Brain pericyte (primary cell): Measurements from ENCODE around the gene CDCP2.
"Not testable (repeated sequence)": the region's sequence is repeated elsewhere in the genome, so short reads cannot be mapped to it uniquely, and the experiment has no call there.

Experiments used
- DNase-seq: peaks from one replicate; pipeline ENCODE4 v3.0.0-alpha.2; 2012; ENCODE audit warnings: low read depth, low spot score

CDCP2 gene

GRCh38 chr1:54168206-54168965 lies 15.6 kb upstream of the CDCP2 start:
- DNase-seq, result no peak

GRCh38 chr1:54167422-54168139 lies 14.8 kb upstream of the CDCP2 start:
- no peak for DNase-seq

DNA sequence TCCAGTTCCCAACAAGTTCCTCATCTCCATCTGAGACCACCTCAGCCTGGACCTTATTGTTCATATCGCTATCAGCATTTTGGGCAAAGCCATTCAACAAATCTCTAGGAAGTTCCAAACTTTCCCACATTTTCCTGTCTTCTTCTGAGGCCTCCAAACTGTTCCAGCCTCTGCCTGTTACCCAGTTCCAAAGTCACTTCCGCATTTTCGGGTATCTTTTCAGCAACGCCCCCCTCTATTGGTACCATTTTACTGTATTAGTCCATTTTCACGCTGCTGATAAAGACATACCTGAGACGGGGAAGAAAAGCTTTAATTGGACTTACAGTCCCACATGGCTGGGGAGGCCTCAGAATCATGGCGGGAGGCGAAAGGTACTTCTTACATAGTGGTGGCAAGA lies 13.6 kb upstream of the CDCP2 start:
- DNase-seq, result not testable (repeated sequence)

GRCh38 chr1:54165146-54165545 lies 12.3 kb upstream of the CDCP2 start:
- DNase-seq, result no peak

DNA sequence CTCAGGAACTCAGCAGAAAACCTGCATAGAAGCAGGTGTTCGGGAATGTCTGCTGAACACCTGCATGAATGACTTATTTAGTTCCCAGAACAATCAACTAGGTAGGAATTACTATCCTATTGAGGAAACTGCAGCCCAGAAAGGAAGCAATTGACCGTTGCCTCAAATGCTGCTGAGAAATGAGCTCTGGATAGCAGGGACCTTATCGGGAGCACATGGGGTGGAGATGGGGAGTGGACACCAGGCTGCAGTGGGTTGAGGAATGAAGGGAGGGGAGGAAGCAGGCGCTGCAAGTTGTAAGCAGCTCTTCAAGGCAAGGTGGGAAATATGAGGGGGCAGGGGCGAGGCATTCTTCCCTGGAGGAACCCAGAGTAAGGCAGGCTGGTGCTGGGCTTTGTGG lies 10.8 kb upstream of the CDCP2 start:
- no peak for DNase-seq

GRCh38 chr1:54163051-54163450 lies 10.3 kb upstream of the CDCP2 start:
- DNase-seq, result no peak

DNA sequence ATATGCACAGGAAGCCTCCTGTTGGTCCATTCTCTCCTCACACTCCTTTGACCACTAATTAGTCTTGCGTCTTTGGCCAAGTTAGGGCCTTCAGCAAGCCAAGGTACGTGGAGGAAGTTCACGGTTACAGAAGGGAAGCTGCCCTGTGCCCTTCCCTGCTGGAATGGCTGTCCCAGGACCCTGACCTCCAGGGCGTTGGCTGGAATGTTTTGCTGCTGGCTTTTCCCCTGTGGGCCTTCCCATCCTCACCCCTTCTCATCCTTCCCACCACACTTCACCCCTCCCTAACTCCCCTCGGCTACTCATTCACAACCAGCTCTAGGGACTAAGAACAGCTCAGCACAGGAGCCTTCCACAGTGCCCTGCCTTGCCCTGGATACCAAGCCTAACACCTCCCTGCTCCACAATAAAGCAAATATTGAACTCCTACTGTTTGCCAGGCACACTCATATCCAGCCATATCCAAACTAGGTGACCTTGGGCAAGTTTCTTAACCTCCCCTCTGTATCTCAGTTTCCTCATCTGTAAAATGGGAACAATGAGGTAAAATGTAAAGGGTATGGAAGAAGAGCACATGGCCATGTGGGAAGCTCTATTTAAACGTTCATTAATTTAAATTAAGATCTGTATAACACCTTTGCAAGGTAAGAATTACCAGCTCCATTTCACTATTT lies 8.8 kb upstream of the CDCP2 start:
- no peak for DNase-seq

GRCh38 chr1:54160351-54160750 lies 7.6 kb upstream of the CDCP2 start:
- no peak for DNase-seq

GRCh38 chr1:54159733-54160316 lies 7.0 kb upstream of the CDCP2 start:
- DNase-seq, result no peak

GRCh38 chr1:54158071-54158470 lies 5.3 kb upstream of the CDCP2 start:
- DNase-seq, result no peak

GRCh38 chr1:54157401-54157800 lies 4.6 kb upstream of the CDCP2 start:
- no peak for DNase-seq

- DNase-seq, result no peak
These were observed 4.2 kb upstream of the CDCP2 start for GRCh38 chr1:54156986-54157385.

GRCh38 chr1:54156201-54156600 lies 3.4 kb upstream of the CDCP2 start:
- DNase-seq, result no peak

DNA sequence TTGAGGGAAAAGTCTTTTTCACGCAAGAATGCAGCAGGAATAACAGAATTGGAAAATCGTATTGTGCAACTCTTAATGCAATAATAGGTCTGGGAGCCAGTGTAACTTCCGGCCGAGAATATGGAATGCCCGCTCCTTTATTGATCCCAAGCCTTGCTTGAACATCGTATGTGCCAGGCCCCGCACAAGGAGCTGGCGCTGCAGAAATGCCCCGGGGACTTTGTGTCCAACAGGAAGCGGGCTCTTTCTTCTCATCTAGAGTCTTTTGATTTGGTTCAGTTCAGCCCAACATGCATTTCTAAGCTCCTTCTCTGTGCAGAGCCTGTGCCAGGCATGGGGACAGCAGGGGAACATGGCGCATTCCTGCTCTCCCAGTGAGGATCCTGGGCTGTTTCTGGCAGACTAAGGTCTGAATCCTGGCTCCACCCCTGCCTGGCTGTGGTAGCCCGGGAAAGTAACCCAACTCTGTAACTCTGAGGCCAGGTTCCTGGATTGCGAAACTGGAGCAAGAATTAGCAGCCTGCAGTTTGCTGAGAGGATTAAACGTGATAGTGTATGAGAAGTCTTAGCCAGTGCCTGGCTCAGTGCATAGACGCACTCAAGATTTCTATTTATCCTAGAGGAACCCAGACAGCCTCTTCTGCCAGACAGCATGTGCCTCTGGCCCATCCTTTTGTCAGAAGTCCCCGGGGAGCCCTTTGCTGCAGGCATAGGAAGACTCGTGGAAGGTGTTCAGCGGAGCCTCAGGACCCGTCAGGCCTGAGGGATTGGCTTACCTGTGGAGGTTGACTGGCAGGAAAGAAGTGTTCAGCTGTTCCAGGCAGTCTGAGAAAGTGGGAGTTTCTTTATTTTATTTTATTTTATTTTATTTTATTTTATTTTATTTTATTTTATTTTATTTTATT lies 987 bp upstream of the CDCP2 start:
- DNase-seq, result no peak

DNA sequence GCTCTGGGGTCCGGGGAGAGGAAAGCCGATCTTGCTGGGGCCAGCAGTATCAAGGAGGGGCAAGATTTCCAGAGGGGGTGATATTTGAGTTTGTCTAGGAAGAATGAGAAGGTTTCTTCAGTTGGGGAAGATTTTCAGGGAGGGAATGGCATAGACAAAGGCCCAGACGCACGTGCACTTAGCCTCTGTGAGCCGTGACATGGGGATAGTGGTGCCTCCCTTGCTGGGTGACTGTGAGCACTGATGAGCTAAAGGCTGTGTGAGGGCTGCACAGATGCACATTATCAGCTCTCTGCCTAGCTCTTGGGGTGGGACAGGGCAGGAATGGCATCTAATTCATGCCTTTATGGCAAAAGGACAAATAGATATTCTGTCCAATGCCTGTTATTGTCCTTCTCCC lies 1.8 kb downstream of the CDCP2 start:
- DNase-seq, result no peak

GRCh38 chr1:54149734-54150133 lies 3.1 kb downstream of the CDCP2 start:
- DNase-seq, result no peak

GRCh38 chr1:54144366-54144765 lies 8.4 kb downstream of the CDCP2 start:
- no peak for DNase-seq

DNA sequence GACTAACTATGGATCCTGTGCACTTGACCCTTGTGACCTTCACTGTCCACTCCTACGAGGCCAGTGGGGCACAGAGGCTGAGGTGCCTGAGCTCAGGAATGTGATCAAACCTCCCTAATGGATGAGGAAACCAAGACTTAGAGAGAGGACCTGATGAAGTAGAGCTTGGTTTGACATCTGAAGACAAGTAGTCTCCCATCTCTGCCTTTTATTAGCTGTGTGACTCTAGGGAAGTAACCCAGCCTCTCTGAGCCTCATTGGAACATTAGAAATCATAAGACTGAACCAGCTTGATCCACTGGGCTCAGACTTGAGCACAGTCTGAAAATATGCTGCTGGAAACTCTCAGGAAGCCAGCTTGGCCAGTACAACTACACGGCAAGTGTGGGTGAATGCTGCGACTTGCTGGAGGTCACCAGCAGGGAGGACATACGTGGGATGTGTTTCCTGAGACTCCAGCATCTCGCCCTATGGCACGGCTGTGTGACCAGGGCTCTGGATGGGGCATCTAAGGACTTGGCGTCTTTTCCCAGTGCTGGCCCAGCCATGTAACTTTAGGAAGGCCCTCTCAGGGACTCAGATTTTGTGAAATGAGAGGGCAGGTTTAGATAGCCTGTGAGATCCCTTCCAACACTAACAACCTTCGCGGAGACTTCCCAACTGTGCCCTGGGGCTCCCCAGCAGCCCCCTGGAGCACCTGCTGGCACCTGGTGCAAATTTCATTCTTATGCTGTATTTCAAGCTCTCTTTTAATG lies 10.5 kb downstream of the CDCP2 start:
- DNase-seq, result no peak

DNA sequence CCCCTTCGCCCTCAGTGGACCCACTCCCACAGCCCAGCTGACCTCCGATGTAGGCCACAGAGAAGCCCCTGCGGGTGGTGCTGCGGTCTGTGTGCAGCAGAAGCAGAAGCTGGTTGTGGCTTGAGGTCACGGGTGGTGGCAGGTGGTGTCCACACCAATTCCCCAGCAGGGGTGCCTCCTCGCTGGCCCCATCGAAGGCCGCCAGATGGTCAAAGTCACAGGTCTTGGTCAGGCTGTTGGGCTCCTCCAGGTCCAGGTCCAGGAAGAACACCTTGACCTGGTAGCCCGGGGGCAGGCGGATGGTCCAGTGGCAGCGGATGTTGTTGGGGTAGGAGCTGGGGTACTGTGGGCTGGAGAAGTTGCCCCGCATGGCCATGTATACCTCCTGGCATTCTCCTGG lies 13.1 kb downstream of the CDCP2 start:
- DNase-seq, result no peak

GRCh38 chr1:54138994-54139393 lies 13.8 kb downstream of the CDCP2 start:
- no peak for DNase-seq
